HG03521 (cell line): ENCODE measurements around the gene LPCAT2.

Source experiments
- ATAC-seq: cut with Tn5 transposase; IDR thresholded peaks from one replicate; pipeline ENCODE4 v1.9.1; 2021; ENCODE audit warnings: mild to moderate bottlenecking, moderate library complexity; ENCODE audit not compliant: unreplicated experiment

The LPCAT2 gene, protein sequence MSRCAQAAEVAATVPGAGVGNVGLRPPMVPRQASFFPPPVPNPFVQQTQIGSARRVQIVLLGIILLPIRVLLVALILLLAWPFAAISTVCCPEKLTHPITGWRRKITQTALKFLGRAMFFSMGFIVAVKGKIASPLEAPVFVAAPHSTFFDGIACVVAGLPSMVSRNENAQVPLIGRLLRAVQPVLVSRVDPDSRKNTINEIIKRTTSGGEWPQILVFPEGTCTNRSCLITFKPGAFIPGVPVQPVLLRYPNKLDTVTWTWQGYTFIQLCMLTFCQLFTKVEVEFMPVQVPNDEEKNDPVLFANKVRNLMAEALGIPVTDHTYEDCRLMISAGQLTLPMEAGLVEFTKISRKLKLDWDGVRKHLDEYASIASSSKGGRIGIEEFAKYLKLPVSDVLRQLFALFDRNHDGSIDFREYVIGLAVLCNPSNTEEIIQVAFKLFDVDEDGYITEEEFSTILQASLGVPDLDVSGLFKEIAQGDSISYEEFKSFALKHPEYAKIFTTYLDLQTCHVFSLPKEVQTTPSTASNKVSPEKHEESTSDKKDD

DNA sequence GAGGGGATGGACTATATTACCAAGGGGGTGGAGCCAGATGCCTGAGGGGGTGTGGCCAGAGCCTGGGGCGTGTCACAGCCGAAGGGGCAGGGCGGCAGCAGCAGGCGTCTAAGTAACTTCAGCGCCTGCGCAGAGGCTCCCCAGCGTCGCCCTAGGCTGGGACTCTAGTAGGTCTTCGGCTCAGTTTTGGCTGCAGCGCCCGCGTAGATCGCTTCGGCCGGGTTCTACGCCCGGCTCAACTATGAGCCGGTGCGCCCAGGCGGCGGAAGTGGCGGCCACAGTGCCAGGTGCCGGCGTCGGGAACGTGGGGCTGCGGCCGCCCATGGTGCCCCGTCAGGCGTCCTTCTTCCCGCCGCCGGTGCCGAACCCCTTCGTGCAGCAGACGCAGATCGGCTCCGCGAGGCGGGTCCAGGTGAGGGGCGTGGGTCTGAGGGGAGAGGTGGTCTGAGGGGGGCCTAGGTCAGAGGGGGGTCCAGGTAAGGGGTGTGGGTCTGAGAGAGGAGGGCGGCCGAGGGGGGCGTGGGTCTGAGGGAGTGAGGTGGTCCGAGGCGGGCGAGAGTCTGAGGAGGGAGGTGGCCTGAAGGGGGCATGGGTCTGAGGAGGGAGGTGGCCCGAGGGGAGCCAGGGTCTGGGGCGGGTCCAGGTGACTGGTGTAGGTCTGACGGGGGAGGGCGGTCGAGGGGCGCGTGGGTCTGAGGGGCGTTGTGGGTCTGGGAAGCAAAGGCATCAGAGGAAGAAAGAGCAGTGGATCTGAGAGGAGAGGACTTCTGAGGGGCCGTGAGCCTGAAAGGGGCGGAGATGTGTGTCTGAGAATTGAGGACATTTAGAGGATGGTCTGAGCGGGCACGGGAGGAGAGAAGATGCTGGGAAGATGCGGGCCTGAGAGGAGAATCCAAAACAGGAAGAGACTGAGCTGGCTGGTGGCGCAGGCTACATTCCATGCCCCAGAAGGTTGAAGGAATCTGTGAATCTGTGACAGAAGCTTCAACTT, at the start of gene LPCAT2:
LPCAT2 (plus strand) TSS at position 132 of the 991 bp plus-strand sequence; CDS start at position 242, 110 bp downstream.
- no peak for ATAC-seq

DNA sequence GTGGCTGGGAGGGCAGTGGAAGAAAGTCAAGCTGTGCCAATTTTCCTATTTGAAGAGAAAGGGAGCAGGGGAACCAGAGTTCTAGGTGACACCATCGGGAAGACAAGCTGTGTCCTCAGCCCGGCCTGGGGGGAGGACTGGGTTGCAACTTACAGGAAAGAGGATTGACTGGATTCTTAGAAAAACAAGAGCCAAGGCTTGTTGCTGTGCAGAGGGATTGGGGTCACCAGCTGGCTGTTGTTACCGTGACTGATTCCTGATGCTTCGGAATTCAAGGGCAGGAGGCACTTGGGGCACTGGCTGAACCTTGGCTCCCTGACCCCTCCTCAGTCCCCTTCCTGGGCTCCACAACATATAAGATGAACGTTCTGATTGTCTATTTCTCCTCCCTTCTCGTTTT, 46.6 kb upstream of the LPCAT2 start:
- ATAC-seq = no peak

DNA sequence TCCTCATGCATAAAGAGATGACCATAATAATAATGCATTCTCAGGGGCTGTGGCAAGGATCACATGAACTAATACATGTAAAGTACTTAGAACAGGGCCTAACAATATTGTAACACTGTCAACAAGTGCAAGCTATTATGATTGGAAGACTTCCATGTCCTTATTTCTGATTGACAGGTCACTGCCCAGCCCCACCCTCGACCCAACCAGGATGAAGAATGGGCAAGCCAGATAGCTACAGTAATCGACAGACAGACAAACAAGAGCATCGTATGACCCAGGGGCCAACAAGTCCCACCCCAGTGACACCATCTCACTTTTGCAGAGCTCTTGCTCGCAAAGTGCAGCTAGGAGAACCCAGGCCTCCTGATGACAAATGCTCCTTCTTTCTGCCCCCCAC, 44.5 kb upstream of the LPCAT2 start:
- no peak for ATAC-seq

DNA sequence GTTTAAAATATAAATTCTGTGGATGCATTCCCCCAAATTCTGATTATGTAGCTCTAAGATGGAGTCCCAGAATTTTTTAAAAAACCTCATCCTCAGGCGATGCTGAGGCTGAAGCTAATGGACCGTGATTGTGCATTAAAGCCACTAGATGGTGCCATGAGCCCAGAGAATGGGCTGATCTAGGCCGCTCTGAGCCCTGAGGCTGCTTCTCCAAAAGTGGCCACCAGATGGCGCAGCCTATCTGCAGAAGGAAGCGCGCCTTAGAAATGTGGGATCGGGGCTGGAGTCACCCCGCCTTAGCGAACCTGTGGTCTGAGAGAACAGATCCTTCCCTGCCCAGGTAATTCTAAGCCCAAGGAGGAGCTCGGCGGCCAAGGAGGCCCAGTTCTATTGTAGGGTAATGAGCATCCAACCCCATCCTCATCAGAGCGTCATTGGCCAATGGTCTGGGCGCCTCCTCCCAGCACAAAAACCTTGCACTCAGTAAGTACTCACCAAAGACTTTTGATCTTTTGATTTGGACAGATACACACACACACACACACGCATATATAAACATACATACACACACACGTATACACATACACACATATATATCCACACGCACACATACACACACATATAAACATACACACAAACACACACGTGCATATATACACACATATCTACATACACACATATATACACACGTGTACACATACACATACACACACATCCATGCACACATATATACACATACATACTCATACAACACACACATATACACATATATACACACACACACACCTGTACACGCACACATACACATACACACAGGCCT, 43.6 kb upstream of the LPCAT2 start:
- ATAC-seq = peak; percentile 90

DNA sequence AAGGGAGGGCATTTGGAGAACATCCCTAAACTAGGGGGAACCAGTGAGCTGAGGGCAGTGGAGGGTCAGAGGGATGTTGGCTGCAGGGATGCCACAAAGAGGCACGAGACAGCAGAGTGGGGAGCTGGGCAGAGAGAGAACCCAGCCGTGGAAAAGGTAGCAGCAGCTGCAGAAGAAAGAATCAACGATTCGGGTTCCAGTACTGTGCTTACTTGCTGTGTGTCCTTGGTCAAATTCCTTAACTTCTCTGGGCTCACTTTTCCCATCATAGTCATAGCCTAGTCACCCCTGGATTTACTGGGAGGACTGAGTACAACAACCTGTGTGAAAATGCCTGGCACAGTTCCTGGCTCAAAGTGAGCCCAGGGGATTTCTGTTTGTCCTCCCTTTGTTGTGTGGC, 42.7 kb upstream of the LPCAT2 start:
- ATAC-seq = no peak

DNA sequence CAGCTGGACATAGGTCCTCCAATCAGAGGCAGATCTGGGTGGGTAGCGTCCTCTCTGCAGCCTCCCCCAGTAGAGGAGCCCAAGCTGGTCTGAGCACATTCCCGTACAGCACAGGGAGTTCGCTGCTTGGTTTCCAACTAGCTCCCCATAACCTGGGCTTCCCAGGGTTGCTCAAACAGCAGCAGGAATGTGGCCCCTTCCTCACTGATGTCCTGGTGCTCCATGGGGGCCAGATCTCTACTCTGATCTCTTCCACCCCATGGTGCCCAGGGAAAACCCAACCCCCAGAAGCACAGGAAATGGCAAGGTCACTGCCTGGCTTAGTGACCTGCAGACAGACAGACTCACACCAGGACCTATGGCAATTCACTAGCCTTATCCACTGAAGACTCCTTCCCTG, 41.0 kb upstream of the LPCAT2 start:
- no peak for ATAC-seq

DNA sequence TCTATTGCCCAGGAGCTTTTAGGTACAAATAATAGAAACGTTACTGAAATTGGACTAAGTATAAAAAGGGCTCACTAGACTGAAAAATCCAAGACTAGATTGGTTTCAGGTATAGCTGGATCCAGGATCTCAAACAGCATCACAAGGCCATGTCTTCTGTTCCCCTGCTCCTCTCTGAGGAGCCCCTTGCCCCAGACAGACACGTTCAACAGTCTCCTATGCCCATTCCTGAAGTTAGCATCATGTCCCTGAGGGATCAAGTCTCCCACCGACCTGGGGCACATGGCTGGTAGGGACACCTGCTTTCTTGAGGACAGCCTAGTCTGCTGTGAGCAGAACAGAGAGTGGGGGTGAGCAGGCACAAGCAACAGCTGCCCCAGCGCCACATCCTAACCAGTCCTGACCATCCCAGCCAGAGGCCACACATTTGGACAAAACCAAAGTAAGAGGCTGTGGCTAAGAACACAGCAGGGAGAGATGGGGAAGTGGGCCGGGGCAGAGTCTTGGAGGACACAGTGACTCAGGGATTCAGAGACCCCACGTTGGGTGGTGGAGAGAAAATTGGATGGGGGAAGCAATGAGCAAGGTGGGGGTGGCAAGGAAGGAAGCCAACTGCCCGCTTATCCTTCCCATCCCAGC, 40.4 kb upstream of the LPCAT2 start:
- no peak for ATAC-seq

DNA sequence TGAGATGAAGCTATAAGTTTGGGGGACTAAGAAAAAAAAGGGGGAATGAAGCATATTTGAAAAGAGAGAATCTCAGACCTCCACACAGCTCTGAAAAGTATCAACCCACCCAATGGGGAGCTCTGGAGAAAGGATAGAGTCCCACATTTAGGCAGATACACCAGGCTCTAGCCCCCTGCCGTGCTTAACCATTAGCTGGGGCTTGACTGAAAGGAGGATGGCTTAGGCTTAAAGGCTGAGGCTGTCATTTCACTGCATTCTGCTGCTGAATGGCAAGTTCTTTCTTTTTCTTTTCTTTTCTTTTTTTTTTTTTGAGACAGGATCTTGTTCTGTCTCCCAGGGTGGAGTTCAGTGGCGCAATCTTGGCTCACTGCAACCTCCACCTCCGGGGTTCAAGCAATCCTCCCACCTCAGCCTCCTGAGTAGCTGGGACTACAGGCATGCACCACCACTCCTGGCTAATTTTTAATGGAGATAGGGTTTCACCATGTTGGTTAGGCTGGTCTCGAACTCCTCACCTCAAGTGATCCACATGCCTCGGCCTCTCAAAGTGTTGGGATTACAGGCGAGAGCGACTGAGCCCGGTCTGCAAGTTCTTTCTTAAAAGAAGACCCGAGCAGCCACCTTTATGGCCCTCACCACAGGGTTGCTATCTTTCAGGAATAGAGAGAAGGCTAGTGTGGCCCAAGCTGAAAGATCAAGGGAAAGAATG, 38.9 kb upstream of the LPCAT2 start:
- ATAC-seq = no peak

DNA sequence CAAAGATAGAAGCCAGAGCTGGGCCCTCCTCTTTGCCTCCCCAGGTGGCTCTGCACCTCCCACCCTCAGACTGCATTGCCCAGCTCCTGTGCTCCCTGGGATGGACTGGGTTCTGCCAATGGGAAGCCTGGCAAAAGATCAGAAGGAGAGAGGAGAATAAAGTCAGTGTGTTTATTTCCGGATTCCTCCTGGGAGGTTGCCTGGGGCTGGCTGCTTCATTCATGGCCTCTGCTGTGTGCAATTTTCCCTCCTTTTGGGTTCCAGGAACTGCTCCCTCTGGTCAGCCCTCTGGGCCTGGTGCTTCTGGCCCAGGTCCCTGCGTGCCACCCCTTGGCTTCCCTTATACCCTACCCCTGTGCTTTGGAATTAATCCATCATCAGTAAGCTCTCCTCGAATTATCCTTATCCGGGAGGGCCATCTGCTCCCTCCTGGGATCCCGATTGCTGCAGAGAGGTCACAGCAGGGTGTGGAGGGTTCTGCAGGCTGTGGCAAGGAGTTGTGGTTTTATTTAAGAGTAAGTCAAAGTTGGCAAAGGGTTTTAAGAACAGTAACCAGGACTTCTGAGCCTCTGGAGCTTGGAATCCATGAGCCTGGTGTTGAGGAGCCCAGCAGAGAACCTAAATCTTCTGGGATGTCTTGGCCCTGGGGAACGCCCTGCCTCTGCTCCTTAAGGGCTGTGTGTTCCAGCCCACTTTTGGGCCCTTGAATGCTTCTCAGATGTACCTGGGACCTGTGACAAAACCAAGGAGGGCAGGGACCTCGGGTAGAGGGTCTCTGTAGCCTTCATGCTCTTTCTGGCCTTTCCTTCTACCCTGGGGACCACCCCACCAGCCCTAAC, 38.1 kb upstream of the LPCAT2 start:
- no peak for ATAC-seq

DNA sequence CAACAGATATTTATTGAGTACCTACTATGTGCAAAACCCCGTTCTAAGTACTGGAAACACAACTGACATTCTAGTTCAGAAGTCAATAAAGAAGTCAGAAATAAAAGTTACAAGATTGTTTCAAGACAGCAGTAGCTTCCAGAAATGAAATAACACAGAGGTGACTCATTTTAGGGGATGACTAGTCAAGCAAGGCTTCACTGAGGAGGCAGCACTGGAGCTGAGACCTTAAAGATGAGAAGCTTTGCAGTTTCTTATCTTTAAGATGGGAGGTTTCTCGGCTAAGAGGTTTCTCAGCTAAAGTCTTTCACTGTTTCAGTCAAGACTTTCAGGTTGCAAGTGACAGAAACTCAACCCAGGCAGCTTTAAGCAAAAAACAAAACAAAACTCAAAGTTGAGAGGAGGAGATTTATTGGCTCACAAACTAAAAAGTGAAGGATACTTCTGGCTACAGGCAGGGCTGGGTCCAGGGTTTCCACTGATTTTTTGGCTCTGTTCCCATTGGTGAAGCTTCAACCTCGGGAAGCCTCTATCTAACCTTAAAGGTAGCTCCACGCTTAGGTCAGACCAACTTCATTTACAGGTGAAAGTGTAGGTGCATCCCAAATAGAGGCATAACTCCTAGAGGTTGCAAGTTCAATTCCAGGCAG, 37.3 kb upstream of the LPCAT2 start:
- ATAC-seq = no peak

DNA sequence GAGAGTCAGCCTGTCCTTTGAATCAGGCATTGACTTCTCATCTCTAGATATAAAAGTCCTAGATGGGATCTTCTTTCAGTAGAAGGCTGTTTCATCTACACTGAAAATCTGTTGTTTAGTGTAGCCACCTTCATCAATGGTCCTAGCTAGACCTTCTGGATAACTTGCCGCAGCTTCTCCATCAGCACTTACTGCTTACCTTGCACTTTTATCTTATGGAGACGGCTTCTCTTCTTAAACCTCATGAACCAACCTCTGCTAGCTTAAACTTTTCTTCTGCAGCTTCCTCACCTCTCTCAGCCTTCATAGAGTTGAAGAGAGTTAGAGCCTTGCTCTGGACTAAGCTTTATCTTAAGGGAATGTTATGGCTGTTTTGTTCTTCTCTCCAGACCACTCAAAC, 35.3 kb upstream of the LPCAT2 start:
- no peak for ATAC-seq

DNA sequence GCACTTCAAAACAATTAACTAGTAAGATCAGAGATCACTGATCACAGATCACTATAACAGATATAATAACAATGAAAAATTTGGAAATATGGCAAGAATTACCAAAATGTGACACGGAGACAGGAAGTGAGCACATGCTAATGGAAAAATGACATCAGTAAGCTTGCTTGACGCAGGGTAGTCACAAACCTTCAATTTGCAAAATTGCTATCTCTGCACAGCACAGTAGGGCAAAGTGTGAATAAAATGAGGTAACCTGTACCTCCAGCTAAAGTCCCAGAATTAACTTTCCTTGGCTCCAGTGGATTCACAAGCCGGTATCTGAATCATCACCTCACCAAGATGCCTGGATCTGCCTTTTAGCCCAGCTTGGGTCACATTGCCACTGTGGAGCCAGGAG, 34.1 kb upstream of the LPCAT2 start:
- no peak for ATAC-seq

DNA sequence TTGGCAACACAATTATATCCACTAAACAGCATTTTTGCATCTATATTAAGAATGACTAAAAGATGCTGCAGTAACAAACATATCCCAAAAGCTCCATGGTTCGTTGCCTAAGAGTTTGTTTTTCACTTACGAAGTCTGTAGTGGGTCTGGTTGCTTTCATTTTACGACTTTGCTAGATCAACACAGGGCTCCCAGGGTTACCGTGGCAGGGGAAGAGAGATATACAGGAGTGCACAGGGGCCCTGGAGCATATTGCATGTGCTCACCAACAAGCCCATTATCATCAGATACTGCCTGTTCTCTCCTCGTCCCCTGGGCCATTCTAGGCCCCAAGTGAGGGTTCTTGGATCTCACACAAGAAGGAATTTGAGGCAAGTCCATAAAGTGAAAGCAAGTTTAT, 33.0 kb upstream of the LPCAT2 start:
- ATAC-seq = no peak

DNA sequence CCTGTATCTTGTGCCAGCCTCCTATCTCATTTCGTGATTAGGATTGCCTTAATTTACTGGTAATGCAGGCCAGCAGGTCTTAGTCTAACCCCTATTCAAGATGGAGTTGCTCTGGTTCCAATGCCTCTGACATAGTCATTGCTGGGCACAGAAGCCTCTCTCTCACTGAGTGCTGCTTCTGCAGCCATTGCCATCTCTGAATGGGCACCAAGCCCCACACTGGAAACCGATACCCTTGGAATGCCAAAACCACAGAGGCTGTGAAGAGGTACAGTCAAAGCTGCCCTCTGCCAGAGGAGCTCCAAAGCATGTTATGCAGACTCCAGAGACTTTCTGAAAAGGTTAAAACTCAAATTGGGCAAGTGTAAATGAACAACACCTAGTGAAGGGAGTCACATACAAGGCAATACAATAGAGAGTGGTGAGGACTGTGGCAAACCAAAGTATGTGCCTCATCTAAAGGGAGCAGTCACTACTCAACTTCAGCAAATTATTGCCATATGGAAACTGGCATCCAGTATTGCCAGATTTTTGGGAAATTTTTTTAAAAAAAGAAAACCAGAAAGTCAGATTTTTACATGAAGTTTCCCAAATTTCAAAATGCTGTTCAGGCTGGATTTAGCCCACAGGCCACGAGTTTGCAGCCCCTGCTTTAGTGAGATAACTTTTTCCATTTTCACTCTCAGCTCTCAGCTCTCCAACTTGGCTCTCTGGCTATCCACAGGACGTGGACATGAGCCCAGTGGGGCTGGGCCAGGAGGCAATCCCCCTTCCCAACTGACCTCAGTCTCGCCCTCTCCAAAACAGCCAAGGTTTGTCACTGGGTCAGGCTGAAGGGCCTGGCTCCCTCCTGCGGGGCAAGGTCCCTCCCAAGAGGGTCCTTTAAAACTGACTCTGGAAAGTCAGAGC, 32.0 kb upstream of the LPCAT2 start:
- ATAC-seq = no peak

DNA sequence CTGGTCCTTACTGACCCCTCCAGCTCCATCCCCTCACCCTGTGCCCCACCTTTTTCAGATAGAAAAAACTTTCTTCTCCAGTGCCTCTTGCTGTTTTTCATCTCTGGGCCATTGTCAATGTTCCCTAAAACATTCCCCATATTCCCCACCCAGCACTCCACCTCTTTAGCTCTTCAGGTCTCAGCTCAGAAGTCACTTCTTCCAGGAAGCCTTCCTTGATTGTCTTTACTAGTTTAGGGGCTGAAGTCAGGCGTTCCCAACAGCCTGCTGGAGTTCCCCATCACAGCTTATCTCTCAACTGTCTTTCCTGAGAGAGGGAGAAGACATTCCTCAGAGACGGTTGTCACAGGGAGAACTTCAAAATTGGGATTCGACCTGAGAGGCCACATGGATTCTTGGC, 31.1 kb upstream of the LPCAT2 start:
- ATAC-seq = no peak

DNA sequence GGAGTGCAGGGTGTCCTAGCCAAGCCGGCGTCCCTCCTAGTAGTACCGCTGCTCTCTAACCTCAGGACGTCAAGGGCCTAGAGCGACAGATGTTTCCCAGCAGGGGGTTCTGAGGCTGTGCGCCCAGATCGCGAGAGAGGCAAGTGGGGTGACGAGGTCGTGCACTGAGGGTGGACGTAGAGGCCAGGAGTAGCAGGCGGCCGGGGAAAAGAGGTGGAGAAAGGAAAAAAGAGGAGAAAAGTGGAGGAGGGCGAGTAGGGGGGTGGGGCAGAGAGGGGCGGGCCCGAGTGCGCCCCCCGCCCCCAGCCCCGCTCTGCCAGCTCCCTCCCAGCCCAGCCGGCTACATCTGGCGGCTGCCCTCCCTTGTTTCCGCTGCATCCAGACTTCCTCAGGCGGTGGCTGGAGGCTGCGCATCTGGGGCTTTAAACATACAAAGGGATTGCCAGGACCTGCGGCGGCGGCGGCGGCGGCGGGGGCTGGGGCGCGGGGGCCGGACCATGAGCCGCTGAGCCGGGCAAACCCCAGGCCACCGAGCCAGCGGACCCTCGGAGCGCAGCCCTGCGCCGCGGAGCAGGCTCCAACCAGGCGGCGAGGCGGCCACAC, 29.9 kb upstream of the LPCAT2 start, which contains the start of gene MMP2:
MMP2 (plus strand) TSS at position 372 of the 603 bp plus-strand sequence. CDS start 282 bp downstream, outside the sequence.
- no peak for ATAC-seq
